IMR-90 (cell line): ENCODE data around the gene RALGPS2. TPM values are rescaled to one million over a fixed set of nuclear protein-coding genes. Genes with fewer than 3 reads are reported as not detected.
A peak's percentile ranks its signal among the peaks of the same experiment; 100 is the strongest.

Source experiments
- ATAC-seq: fragments of 200-7000 bp; cut with Tn5 transposase; 2 replicates; pipeline ENCODE4 v1.9.1; 2020; ENCODE audit warnings: low read depth, mild to moderate bottlenecking, moderate library complexity
- BruUV-seq: library from RNA; stranded (reverse); fragments of 400-500 nt; replicated peaks from 2 replicates; lab custom pipeline; 2021; lab: Mats Ljungman, UMichigan
- CTCF ChIA-PET: fragments of 300-600 bp; formaldehyde crosslinking; extraction: SDS; loops from one replicate; lab custom pipeline; 2021; ENCODE audit warnings: antibody characterized with exemption; lab: Yijun Ruan, JAX
- POLR2A ChIA-PET: fragments of 300-600 bp; sonication (Branson Sonifier 250); formaldehyde crosslinking; loops from one replicate; lab custom pipeline; 2022; ENCODE audit warnings: antibody characterized with exemption; ENCODE audit not compliant: unreplicated experiment; lab: Charles Lee
- DNase-seq: peaks from one replicate; pipeline ENCODE4 v3.0.0; 2013
- H2AFZ ChIP-seq: replicated peaks from 2 replicates; pipeline ENCODE3; 2013; ENCODE audit warnings: low read length, mild to moderate bottlenecking; ENCODE audit not compliant: poor library complexity
- H2AK5ac ChIP-seq: 2 replicates; pipeline ENCODE4 v1.6.1; 2013; ENCODE audit warnings: low read depth, low read length, inconsistent platforms
- H2AK9ac ChIP-seq: replicated peaks from 2 replicates; pipeline ENCODE3; 2013; ENCODE audit warnings: mild to moderate bottlenecking, low read depth, low read length, moderate library complexity; ENCODE audit not compliant: poor library complexity
- H2BK120ac ChIP-seq: 2 replicates; pipeline ENCODE4 v1.6.1; 2013; ENCODE audit warnings: low read depth, low read length, inconsistent platforms
- H2BK15ac ChIP-seq: 3 replicates; pipeline ENCODE4 v1.6.1; 2013; ENCODE audit warnings: low read depth, low read length, inconsistent platforms
- H2BK20ac ChIP-seq: 2 replicates; pipeline ENCODE4 v1.6.1; 2013; ENCODE audit warnings: low read depth, mild to moderate bottlenecking, inconsistent platforms, low read length, moderate library complexity
- H2BK5ac ChIP-seq: 2 replicates; pipeline ENCODE4 v1.6.1; 2013; ENCODE audit warnings: mild to moderate bottlenecking, low read depth, low read length, inconsistent platforms; ENCODE audit not compliant: poor library complexity, severe bottlenecking
- H3K14ac ChIP-seq: replicated peaks from 2 replicates; pipeline ENCODE4 v1.6.1; 2013; ENCODE audit warnings: low read depth, low read length, inconsistent platforms
- H3K18ac ChIP-seq: 2 replicates; pipeline ENCODE4 v1.6.1; 2013; ENCODE audit warnings: low read depth, low read length, control low read depth
- H3K23ac ChIP-seq: 2 replicates; pipeline ENCODE4 v1.6.1; 2013; ENCODE audit warnings: low read depth, low read length, inconsistent platforms
- H3K27ac ChIP-seq: 2 replicates; pipeline ENCODE4 v1.5.1; 2013; ENCODE audit warnings: mild to moderate bottlenecking, control low read depth, low read length; ENCODE audit not compliant: insufficient read depth
- H3K27me3 ChIP-seq: 2 replicates; pipeline ENCODE4 v1.6.1; 2013; ENCODE audit warnings: low read length; ENCODE audit not compliant: control insufficient read depth, insufficient read depth
- H3K36me3 ChIP-seq: 2 replicates; pipeline ENCODE4 v1.6.1; 2013; ENCODE audit warnings: low read length, mixed read lengths; ENCODE audit not compliant: control insufficient read depth, insufficient read depth
- H3K4ac ChIP-seq: 2 replicates; pipeline ENCODE4 v1.6.1; 2013; ENCODE audit warnings: low read depth, low read length, inconsistent platforms
- H3K4me1 ChIP-seq: 2 replicates; pipeline ENCODE4 v1.6.1; 2013; ENCODE audit warnings: low read length, mixed read lengths; ENCODE audit not compliant: control insufficient read depth, insufficient read depth
- H3K4me2 ChIP-seq: 2 replicates; pipeline ENCODE4 v1.6.1; 2013; ENCODE audit warnings: low read depth, mild to moderate bottlenecking, control low read depth, low read length, moderate library complexity
- H3K4me3 ChIP-seq: 2 replicates; pipeline ENCODE4 v1.5.1; 2013; ENCODE audit warnings: low read depth, mild to moderate bottlenecking, control low read depth, low read length, moderate library complexity; ENCODE audit not compliant: insufficient read depth
- H3K56ac ChIP-seq: 2 replicates; pipeline ENCODE4 v1.6.1; 2013; ENCODE audit warnings: low read length, inconsistent platforms; ENCODE audit not compliant: insufficient read depth; ENCODE audit errors: extremely low read depth
- H3K79me1 ChIP-seq, 2 experiments: 2 replicates each; pipeline ENCODE4 v1.6.1; 2013; ENCODE audit warnings: low read length in 2 of 2, inconsistent platforms in 1 of 2, low read depth in 1 of 2
- H3K9ac ChIP-seq: 2 replicates; pipeline ENCODE4 v1.6.1; 2013; ENCODE audit warnings: low read depth, low read length, control low read depth
- H3K9me1 ChIP-seq: 2 replicates; pipeline ENCODE4 v1.6.1; 2013; ENCODE audit warnings: low read length, inconsistent platforms; ENCODE audit not compliant: insufficient read depth
- H3K9me3 ChIP-seq: 2 replicates; pipeline ENCODE4 v1.6.1; 2013; ENCODE audit warnings: low read length; ENCODE audit not compliant: control insufficient read depth, insufficient read depth
- H4K20me1 ChIP-seq: 2 replicates; pipeline ENCODE4 v1.6.1; 2013; ENCODE audit warnings: low read length, inconsistent platforms; ENCODE audit not compliant: insufficient read depth
- H4K5ac ChIP-seq: 2 replicates; pipeline ENCODE4 v1.6.1; 2013; ENCODE audit warnings: mild to moderate bottlenecking, low read depth, low read length, control low read depth
- H4K8ac ChIP-seq, 2 experiments: 2 replicates each; pipeline ENCODE4 v1.6.1; 2013; ENCODE audit warnings: low read depth in 2 of 2, low read length in 2 of 2, control low read depth in 1 of 2, inconsistent platforms in 1 of 2
- H4K91ac ChIP-seq: 2 replicates; pipeline ENCODE4 v1.6.1; 2013; ENCODE audit warnings: low read depth, low read length, inconsistent platforms; ENCODE audit not compliant: insufficient read depth
- BHLHE40 ChIP-seq: fragments of 150-350 bp; IDR thresholded peaks from 2 replicates; pipeline ENCODE4 v1.6.1; 2016; ENCODE audit warnings: mild to moderate bottlenecking, low read depth, low read length
- CEBPB ChIP-seq: IDR thresholded peaks from 2 replicates; pipeline ENCODE4 v1.6.1; 2012; ENCODE audit warnings: low read depth, low read length, improper control_type of control experiment
- CHD1 ChIP-seq: IDR thresholded peaks from 2 replicates; pipeline ENCODE4 v1.6.1; 2012; ENCODE audit warnings: low read depth, low read length, improper control_type of control experiment
- FOS ChIP-seq: fragments of 150-350 bp; IDR thresholded peaks from 2 replicates; pipeline ENCODE4 v1.6.1; 2016; ENCODE audit warnings: low read depth, low read length
- MAFK ChIP-seq: IDR thresholded peaks from 2 replicates; pipeline ENCODE4 v1.6.1; 2012; ENCODE audit warnings: low read depth, low read length, improper control_type of control experiment
- MAZ ChIP-seq: IDR thresholded peaks from 2 replicates; pipeline ENCODE4 v1.6.1; 2012; ENCODE audit warnings: low read depth, mild to moderate bottlenecking, low read length, improper control_type of control experiment, moderate library complexity, borderline replicate concordance
- MXI1 ChIP-seq: IDR thresholded peaks from 2 replicates; pipeline ENCODE4 v1.6.1; 2012; ENCODE audit warnings: low read depth, mild to moderate bottlenecking, low read length, moderate library complexity, borderline replicate concordance
- NFE2L2 ChIP-seq: fragments of 150-350 bp; IDR thresholded peaks from 2 replicates; pipeline ENCODE4 v1.6.1; 2016; ENCODE audit warnings: low read depth, mild to moderate bottlenecking, low read length
- POLR2A ChIP-seq: IDR thresholded peaks from 2 replicates; pipeline ENCODE4 v1.6.1; 2012; ENCODE audit warnings: mild to moderate bottlenecking, low read depth, low read length
- RAD21 ChIP-seq: IDR thresholded peaks from 2 replicates; pipeline ENCODE4 v1.6.1; 2012; ENCODE audit warnings: low read length, improper control_type of control experiment
- RCOR1 ChIP-seq: IDR thresholded peaks from 2 replicates; pipeline ENCODE4 v1.6.1; 2012; ENCODE audit warnings: mild to moderate bottlenecking, low read length, improper control_type of control experiment; ENCODE audit not compliant: insufficient replicate concordance
- RFX5 ChIP-seq: IDR thresholded peaks from 2 replicates; pipeline ENCODE4 v1.8.0; 2012; ENCODE audit warnings: low read depth, mild to moderate bottlenecking, low read length, moderate library complexity
- SMC3 ChIP-seq: fragments of 150-350 bp; IDR thresholded peaks from 2 replicates; pipeline ENCODE4 v1.6.1; 2016; ENCODE audit warnings: low read depth, mild to moderate bottlenecking, antibody characterized with exemption, low read length, moderate library complexity
- USF2 ChIP-seq: fragments of 150-350 bp; IDR thresholded peaks from 2 replicates; pipeline ENCODE4 v1.6.1; 2017; ENCODE audit warnings: mild to moderate bottlenecking, antibody characterized with exemption, low read length, low read depth
- WGBS, 2 experiments: methylation state at CpG; one replicate each; pipeline versions ENCODE4 v1.1.5 to v1.1.7; 2013; ENCODE audit warnings: missing lambda C conversion rate in 2 of 2; ENCODE audit not compliant: insufficient read length in 1 of 2; ENCODE audit errors: extremely low coverage in 2 of 2; 5-methylcytosine and 5-hydroxymethylcytosine counted together
- dilution Hi-C: fragments of 300-500 bp; cut with HindIII; formaldehyde crosslinking; loops from one replicate; pipeline ENCODE4 v1.14.3; 2018; ENCODE audit warnings: low sequenced_read_pairs; ENCODE audit not compliant: unreplicated experiment
- in situ Hi-C: fragments of 300-500 bp; cut with MboI; formaldehyde crosslinking; loops from 3 replicates; pipeline ENCODE4 v1.14.3; 2019; ENCODE audit warnings: low sequenced_read_pairs, inconsistent platforms, mixed read lengths
- intact Hi-C: fragments of 100-400 bp; cut with micrococcal nuclease; formaldehyde crosslinking; loops from 2 replicates; pipeline ENCODE4 v1.10.0; 2022
- polyA plus RNA-seq, 3 experiments: library from polyadenylated mRNA; depleted of rRNA; stranded (reverse); fragments of >200 nt; gene quantifications; 2 replicates each; pipeline ENCODE4 v1.2.3, GENCODE V29; 2012; ENCODE audit warnings: low replicate concordance in 1 of 3
- total RNA-seq: library from RNA; depleted of rRNA; stranded (reverse); fragments of >200 nt; gene quantifications from 2 replicates; pipeline ENCODE4 v1.2.3, GENCODE V29; 2012
- TF ChIP-seq, protein P1 (sequence below): fragments of 150-350 bp; IDR thresholded peaks from 2 replicates; pipeline ENCODE4 v1.6.1; 2016; ENCODE audit warnings: low read depth, mild to moderate bottlenecking, low read length, moderate library complexity, borderline replicate concordance
- TF ChIP-seq, protein P2 (sequence below): conservative IDR thresholded peaks from 2 replicates; pipeline ENCODE4 v1.5.1; 2012; ENCODE audit warnings: mild to moderate bottlenecking, low read depth, low read length, improper control_type of control experiment

Gene RALGPS2
- total and polyA plus RNA-seq, 2 of the 4 experiments (the other 2 are of a cell fraction), result 13.8 to 148 TPM

DNA sequence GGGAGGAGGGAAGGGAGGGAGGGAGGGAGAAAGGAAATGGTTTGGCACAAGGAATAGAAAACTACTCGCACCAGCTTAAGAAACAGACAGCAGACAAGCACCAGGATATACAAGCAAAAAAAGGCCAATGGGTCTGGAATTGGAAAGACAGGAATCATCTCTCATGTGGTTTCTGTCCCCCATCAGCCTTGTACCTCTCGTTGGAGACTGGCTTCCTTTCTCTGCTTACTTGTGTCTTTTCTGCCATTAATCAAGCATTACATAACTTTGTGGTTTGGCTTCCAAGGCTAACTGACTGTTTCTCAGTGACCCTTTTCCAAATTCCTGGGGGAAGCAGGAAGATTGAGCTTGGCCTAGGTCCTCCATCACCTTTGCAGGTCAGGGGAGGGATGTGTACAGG is 11.8 kb upstream of the RALGPS2 start:
- Histone ChIP-seq H3K4me3 (no peak overlapping the region), H3K4ac (no peak overlapping the region), H2BK120ac (no peak overlapping the region; the same call in 1 of the 2 replicates), H3K23ac (no peak overlapping the region), H4K91ac (no peak overlapping the region), H3K79me1 (no peaks in the 10 kb centered on the region), H3K18ac (no peak overlapping the region), H3K27me3 (no peaks in the 10 kb centered on the region), H2AK5ac (peak overlapping the region; percentile 87), H4K5ac (no peak overlapping the region), H2BK5ac (no peak overlapping the region), H4K20me1 (no peaks in the 10 kb centered on the region), H3K56ac (no peak overlapping the region), H3K9ac (no peak overlapping the region), H3K27ac (no peak overlapping the region), H2AK9ac (no peak overlapping the region), H3K4me1 (peaks cover 4% of the 10 kb centered on the region; the same call in 1 of the 2 replicates), H3K9me3 (no peaks in the 10 kb centered on the region), H3K4me2 (no peak overlapping the region), H3K9me1 (no peaks in the 10 kb centered on the region), H2BK20ac (no peak overlapping the region), H2BK15ac (no peak overlapping the region), H4K8ac (no peak overlapping the region), H2AFZ (peak overlapping the region; percentile 56), H3K14ac (no peak overlapping the region), H3K36me3 (no peaks in the 10 kb centered on the region)
- dilution Hi-C loops, result no loop called here
- in situ Hi-C loops, result no loop called here
- ATAC-seq, result no peak
- no TSS peak for BruUV-seq
- ChIA-PET POLR2A (no interaction called here), CTCF (no interaction called here)
- intact Hi-C loops, result no loop called here
- TF ChIP-seq MAZ, result no peak
- TF ChIP-seq RFX5, result no peak
- no peak for TF ChIP-seq CHD1
- no peak for TF ChIP-seq CEBPB
- TF ChIP-seq, protein P1, sequence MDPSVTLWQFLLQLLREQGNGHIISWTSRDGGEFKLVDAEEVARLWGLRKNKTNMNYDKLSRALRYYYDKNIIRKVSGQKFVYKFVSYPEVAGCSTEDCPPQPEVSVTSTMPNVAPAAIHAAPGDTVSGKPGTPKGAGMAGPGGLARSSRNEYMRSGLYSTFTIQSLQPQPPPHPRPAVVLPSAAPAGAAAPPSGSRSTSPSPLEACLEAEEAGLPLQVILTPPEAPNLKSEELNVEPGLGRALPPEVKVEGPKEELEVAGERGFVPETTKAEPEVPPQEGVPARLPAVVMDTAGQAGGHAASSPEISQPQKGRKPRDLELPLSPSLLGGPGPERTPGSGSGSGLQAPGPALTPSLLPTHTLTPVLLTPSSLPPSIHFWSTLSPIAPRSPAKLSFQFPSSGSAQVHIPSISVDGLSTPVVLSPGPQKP, result no peak
- TF ChIP-seq USF2, result no peak
- TF ChIP-seq POLR2A, result no peak
- no peak for TF ChIP-seq SMC3
- TF ChIP-seq MAFK, result no peak
- TF ChIP-seq, protein P2, sequence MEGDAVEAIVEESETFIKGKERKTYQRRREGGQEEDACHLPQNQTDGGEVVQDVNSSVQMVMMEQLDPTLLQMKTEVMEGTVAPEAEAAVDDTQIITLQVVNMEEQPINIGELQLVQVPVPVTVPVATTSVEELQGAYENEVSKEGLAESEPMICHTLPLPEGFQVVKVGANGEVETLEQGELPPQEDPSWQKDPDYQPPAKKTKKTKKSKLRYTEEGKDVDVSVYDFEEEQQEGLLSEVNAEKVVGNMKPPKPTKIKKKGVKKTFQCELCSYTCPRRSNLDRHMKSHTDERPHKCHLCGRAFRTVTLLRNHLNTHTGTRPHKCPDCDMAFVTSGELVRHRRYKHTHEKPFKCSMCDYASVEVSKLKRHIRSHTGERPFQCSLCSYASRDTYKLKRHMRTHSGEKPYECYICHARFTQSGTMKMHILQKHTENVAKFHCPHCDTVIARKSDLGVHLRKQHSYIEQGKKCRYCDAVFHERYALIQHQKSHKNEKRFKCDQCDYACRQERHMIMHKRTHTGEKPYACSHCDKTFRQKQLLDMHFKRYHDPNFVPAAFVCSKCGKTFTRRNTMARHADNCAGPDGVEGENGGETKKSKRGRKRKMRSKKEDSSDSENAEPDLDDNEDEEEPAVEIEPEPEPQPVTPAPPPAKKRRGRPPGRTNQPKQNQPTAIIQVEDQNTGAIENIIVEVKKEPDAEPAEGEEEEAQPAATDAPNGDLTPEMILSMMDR, result no peak
- no peak for TF ChIP-seq RAD21
- TF ChIP-seq BHLHE40, result no peak
- TF ChIP-seq FOS, result no peak
- TF ChIP-seq RCOR1, result no peak
- TF ChIP-seq NFE2L2, result no peak
- no peak for TF ChIP-seq MXI1
- WGBS, 2 experiments, result 17% methylated on average over 1 of the region's 2 CpGs; no CpG with 5 or more reads in 1 of the 2 experiments
- DNase-seq, result no peak
